ENCODE data around the gene CCHCR1.
"Not testable (repeated sequence)": the region's sequence is repeated elsewhere in the genome, so short reads cannot be mapped to it uniquely, and the experiment has no call there.

Gene CCHCR1, protein sequence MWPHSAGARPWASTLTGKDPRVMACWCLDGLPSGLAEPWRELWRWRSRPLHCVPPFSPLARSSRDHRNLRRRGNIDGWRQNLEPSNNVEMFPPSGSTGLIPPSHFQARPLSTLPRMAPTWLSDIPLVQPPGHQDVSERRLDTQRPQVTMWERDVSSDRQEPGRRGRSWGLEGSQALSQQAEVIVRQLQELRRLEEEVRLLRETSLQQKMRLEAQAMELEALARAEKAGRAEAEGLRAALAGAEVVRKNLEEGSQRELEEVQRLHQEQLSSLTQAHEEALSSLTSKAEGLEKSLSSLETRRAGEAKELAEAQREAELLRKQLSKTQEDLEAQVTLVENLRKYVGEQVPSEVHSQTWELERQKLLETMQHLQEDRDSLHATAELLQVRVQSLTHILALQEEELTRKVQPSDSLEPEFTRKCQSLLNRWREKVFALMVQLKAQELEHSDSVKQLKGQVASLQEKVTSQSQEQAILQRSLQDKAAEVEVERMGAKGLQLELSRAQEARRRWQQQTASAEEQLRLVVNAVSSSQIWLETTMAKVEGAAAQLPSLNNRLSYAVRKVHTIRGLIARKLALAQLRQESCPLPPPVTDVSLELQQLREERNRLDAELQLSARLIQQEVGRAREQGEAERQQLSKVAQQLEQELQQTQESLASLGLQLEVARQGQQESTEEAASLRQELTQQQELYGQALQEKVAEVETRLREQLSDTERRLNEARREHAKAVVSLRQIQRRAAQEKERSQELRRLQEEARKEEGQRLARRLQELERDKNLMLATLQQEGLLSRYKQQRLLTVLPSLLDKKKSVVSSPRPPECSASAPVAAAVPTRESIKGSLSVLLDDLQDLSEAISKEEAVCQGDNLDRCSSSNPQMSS
- long read RNA-seq, donor 1, partial matches to known transcripts = 0 of 1 reads
- long read RNA-seq, donor 1, other reads (novel, unspliced or antisense) = 0 of 1 reads
- long read RNA-seq, donor 2, partial matches to known transcripts = 0 of 3 reads
- long read RNA-seq, donor 2, other reads (novel, unspliced or antisense) = 0 of 3 reads
- long read RNA-seq, donor 3 = 0 reads
- long read RNA-seq, donor 4, partial matches to known transcripts = 0 of 13 reads
- long read RNA-seq, donor 4, other reads (novel, unspliced or antisense) = 12 of 13 reads
- long read RNA-seq, donor 5, partial matches to known transcripts = 0 of 11 reads
- long read RNA-seq, donor 5, other reads (novel, unspliced or antisense) = 10 of 11 reads
- long read RNA-seq, donor 6 = 0 reads
- long read RNA-seq, donor 7, partial matches to known transcripts = 14 of 28 reads
- long read RNA-seq, donor 7, other reads (novel, unspliced or antisense) = 12 of 28 reads
- long read RNA-seq, donor 8 = 0 reads

DNA sequence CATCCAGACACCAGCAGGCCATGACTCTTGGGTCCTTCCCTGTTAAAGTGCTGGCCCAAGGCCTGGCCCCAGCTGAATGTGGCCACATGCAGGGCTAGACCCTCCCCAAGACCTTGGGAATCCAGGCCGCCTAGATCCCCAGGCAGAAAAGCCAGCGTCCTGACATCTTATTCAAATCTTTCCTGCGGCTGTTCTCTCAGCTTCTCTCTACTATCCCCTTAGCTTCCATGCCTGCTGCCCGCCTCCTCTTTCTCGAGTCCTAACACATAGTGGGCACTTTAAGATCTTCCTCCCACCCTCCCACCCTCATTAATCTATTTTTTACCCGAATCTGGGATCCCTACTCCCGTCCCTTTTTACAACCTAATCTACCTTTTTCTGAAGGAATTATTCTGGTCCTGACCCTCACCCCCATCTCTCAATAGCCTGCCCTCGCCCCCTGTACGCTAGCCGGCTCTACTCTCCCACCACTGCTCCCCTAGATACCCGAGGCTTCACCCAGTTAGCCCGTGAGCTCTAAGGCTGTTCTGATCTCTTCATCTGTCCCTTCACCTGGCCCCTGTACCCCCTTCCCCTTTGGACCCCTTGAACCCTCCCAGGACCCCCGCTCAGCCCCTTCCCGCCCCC is at the start of gene CCHCR1:
TSS of gene CCHCR1 (minus strand) at position 290 of the 627 bp plus-strand sequence. CDS start at position 88, 202 bp downstream.
- DNase-seq = no peak

DNA sequence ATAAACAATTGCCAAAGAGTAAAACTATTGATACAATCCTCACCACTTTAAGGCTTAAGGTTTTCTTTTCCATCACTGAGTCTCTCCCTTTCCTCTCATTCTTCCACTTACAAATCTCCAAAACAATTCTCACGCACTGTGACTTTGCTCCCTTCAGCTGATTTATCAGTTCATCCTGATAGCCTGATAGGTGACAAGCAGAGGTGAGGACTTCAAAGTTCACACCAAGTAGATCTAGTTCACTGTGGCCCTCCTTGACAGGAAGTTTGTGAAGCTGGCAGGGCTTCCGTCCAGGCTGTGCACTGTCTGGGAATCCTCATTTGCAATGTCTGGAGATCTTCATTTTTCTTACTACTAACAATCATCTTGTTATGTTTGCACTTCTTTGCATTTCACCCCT is 48.0 kb upstream of the CCHCR1 start:
- no peak for DNase-seq

DNA sequence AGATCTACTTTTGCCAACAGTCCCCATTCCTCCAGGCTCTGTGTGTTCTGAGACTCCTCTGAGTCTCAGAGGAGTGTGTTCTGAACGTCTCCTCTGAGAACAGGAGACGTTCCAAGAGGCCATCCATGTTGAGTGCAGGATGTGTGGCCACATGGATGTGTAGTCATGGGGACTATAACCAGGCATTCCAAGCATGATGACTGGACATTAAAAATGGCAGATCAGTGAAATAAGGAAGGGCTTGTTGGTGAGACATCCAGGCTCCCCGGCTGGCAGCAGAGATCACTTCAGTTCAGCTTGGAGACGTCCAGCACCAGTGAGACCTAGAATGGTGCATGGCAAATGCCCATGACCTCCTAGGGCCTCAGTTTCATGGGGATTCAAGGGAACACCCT is 47.1 kb upstream of the CCHCR1 start:
- DNase-seq = no peak

DNA sequence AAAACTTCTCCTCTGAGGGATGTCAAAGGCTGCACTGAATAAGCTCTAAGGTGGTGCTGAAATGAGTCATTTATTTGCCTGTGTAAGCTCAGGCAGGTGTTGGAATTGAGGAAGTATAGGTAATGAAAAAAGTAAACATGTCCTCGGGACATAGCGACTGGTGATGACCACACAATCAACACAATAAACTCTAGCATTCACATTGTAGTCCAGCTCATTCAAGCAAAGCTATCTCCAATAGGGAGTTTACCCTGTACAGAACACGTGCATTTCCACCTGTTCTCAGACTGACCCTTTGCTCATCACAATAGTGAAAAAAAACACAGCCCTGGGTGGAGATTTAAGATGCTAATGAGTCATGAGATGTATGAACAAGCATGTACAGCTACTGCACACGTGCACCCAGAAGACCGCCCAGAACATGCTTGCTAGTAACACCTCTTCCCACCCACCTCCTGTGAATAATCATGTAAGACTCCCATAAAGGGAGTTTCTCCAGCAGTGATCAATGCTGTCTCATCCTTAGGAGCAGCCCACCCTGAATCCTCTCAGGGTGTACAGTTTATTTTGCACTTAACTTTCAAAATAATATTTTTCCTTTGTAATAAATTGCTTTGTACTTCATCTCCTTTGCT is 45.9 kb upstream of the CCHCR1 start:
- peak; percentile 28 for DNase-seq

DNA sequence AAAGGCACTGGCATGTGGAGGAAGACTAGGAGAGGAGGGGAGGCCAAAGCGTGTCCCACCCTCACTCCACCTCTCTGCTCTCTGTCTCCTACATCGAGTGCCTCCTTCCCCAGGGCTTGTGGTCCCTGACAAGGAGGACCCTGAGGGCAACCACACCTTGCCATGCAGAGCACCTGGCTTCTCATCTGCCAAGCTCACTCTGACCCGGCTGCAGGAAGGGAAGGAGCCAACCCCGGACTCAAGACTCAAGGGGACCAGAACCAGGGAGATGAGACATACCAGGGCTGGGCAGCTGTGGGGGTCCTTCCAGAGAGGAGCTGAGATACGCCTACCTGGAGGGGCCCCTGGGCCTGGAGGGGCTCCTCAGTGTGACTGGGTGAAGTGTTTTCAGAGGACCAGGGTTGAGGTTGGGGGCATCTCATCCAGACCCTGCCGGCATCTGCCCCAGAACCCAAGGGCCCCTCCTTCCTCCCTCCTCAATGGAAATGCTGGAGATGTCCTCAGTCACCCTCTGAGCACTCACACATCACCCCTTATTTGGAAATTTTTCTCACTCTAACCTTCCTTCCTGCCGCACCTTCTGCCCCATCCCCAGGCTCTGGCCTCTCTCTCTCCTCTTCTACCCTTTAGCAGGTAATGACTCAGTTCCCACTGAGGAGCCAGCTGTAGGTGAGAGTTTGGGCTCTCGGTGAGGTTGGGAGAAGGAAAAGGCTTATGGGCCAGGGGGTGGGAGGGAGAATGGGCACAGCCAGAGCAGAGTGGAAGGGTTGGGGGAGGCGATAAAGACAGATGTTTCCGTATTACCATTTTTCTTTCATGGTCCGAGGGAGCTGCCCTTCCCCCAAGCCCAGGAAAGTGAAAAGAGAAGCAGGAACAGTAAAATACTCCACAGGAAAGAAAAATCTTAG is 44.9 kb upstream of the CCHCR1 start:
- no peak for DNase-seq

DNA sequence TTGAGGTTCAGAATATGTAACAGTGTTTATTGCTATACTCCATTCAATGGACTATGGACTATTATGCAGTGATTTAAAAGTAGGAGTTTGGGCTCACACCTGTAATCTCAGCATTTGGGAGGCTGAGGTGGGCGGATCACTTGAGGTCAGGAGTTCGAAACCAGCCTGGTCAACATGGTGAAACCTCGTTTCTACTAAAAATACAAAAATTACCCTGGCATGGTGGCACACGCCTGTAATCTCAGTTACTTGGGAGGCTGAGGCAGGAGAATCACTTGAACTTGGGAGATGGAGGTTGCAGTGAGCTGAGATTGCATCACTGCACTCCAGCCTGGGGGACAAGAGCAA is 41.5 kb upstream of the CCHCR1 start:
- DNase-seq = not testable (repeated sequence)

DNA sequence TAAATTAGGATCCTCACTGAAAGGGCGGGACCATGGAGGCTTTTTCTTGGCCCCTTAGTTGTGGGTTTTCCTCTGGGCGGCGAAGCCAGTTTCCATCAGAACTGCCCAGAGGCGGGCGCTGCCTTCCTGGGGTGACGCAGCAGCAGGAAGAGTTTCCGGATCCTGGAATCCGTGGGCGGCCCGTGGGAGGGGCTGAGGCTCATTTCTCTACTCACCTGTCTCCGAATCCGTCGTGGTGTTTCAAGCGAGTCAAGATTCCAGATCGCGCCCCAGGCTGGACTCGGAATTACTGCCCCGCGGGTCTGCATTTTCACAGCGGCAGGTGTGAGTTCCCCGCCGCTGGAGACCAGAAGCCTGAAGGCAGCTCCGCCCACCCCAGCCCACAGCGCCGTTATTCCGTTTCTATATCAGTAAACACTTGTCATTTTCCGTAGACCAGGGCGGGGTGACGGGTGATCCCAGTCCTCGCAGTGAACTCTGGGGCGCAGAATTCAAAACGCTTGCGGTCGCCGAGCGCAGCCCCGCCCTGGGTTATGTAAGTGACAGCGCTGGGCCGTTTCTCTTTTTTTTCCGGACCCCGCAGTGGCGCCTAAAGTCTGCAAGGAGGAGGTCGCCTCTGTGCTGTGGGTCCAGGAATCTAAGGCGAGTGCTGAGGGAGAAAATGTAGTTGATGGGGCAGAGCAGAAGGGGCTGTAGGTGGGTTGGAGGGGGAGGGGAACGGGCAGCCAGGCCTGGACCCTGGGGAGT is 40.1 kb upstream of the CCHCR1 start:
- DNase-seq = peak; percentile 88

DNA sequence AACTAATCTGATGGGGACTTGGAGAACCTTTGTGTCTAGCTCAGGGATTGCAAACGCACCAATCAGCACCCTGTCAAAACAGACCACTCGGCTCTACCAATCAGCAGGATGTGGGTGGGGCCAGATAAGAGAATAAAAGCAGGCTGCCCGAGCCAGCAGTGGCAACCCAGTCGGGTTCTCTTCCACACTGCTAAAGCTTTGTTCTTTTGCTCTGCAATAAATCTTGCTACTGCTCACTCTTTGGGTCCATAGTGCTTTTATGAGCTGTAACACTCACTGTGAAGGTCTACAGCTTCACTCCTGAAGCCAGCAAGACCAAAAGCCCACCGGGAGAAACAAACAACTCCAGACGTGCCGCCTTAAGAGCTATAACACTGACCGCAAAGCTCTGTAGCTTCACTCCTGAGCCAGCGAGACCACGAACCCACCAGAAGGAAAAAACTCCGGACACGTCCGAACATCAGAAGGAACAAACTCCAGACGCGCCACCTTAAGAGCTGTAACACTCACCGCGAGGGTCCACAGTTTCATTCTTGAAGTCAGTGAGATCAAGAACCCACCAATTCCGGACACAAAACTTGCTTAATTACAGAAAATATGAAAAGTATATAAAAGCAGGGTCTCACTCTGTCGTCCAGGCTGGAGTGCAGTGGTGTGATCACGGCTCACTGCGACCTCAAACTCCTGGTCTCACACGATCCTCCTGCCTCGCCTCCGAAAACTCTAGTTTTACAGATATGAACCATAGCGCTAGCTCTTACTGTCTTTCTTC is 38.8 kb upstream of the CCHCR1 start:
- DNase-seq = not testable (repeated sequence)

DNA sequence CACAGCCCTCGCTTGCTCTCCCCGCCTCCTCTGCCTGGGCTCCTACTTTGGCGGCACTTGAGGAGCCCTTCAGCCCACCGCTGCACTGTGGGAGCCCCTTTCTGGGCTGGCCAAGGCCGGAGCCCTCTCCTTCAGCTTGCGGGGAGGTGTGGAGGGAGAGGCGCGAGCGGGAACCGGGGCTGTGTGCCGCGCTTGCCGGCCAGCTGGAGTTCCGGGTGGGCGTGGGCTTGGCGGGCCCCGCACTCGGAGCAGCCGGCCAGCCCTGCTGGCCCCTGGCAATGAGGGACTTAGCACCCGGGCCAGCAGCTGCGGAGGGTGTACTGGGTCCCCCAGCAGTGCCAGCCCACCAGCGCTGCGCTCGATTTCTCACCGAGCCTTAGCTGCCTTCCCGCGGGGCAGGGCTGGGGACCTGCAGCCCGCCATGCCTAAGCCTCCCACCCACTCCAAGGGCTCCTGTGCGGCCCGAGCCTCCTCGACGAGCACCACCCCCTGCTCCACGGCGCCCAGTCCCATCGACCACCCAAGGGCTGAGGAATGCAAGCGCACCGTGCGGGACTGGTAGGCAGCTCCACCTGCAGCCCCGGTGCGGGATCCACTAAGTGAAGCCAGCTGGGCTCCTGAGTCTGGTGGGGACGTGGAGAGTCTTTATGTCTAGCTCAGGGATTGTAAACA is 37.8 kb upstream of the CCHCR1 start:
- not testable (repeated sequence) for DNase-seq

DNA sequence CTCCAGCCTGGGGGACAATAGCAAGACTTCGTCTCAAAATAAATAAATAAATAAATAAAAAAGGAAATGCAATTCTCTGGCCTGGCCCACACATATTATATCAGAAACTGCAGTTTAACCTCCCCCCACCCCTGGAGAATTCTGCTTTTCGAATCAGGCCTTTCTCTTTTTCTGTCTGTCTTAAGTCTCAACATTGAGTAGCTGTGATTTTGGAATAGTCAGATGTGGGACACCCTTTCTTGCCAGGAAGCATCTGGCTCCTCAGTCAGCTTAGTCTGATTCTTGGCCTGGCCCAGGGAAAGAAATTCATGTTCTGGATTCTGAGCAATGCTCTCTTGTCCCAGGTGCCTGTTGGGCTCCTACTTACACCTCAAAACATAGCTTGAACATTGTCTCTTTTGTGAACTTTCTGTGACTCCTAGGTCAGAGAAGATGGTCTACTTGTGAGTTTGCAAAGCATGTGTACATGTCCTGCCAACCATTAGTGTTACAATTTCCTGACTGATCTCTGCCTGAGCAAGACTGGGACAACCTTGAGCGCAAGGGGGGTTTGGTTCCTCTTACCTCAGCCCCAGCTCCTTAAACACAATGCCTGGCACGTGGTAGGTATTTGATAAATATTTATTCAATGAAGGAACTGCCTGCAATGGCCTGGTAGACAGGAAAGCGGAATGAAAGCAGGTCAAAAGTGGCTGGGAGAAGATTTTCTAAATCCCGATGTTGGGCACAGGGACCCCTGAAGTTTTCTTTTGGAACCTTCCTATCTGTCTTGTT is 36.6 kb upstream of the CCHCR1 start:
- no peak for DNase-seq

DNA sequence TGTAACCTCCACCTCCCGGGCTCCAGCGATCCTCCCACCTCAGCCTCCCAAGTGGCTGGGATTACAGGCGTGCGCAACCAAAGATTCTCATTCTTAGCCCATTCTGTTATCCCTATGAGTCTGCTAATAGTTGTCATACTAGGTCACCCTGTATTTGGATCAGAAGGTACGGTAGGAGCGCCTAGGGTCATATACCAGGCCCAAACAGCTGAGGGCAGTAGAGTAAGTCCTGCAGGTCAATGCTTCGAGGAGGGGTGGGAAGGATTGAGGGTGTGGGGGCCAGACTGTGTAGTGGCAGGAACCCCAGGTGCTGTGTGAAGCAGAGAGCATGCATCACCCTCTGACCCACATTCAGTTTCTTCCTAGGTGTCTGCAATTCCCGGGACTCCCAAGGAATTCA is 35.6 kb upstream of the CCHCR1 start:
- DNase-seq = no peak

DNA sequence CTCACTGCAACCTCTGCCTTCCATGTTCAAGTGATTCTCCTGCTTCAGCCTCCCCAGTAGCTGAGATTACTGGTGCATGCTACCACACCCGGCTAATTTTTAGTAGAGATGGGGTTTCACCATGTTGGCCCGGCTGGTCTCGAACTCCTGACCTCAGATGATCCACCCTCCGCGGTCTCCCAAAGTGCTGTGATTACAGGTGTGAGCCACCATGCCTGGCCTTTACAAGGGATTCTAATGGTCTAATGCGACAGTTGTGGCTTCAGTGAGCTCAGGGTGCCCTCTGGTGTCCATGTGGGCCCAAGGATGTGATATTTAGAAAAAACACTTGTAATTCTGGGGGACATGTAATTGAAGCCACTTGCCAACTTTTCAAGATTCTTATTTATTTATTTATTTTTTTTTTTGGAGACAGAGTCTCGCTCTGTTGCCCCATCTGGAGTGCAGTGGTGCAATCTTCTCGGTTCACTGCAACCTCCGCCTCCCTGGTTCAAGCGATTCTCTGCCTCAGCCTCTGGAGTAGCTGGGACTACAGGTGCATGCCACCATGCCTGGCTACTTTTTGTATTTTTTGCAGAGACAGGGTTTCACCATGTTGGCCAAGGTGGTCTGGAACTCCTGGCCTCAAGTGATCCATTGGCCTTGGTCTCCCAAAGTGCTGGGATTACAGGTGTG is 35.0 kb upstream of the CCHCR1 start:
- peak; percentile 36 for DNase-seq

DNA sequence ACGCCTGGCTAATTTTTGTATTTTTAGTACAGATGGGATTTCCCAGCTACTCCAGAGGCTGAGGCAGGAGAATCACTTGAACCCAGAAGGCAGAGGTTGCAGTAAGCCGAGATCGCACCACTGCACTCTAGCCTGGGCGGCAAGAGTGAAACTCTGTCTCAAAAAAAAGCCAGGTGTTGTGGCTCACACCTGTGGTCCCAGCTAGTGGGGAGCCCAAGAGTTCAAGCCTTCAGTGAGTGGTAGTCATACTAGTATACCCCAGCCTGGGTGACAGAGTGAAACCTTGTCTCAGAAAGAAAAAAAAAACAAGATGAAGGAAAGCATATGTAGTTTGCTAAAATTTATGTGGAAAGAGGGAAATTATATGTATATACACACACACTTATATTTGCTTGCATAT is 32.9 kb upstream of the CCHCR1 start:
- DNase-seq = no peak

DNA sequence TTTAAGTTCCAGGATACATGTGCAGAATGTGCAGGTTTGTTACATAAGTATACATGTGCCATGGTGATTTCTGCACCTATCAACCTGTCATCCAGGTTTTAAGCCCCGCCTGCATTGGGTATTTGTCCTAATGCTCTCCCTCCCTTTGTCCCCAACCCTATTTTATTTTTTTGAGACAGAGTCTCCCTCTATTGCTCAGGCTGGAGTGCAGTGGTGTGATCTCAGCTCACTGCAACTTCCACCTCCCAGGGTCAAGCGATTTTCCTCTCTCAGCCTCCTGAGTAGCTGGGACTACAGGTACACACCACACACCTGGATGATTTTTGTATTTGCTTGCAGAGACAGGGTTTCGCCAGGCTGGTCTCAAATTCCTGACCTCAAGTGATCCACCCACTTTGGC is 31.6 kb upstream of the CCHCR1 start:
- DNase-seq = not testable (repeated sequence)

DNA sequence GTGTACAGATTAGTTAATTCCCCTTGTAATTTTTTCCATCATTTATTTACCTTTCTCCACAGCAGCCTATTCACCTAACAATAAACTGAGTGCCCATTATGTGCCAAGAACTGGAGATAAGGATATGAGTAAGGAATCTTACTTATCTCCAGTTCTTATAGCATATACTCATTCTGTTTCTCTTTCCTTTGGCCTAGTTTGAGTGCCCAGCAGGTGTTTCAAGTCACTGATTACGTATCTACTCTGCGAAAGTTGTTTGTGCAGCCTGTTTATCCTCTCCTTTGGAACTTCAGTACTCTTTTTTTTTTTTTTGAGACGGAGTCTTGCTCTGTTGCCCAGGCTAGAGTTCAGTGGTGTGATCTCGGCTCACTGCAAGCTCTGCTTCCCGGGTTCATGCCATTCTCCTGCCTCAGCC is 30.2 kb upstream of the CCHCR1 start:
- no peak for DNase-seq

DNA sequence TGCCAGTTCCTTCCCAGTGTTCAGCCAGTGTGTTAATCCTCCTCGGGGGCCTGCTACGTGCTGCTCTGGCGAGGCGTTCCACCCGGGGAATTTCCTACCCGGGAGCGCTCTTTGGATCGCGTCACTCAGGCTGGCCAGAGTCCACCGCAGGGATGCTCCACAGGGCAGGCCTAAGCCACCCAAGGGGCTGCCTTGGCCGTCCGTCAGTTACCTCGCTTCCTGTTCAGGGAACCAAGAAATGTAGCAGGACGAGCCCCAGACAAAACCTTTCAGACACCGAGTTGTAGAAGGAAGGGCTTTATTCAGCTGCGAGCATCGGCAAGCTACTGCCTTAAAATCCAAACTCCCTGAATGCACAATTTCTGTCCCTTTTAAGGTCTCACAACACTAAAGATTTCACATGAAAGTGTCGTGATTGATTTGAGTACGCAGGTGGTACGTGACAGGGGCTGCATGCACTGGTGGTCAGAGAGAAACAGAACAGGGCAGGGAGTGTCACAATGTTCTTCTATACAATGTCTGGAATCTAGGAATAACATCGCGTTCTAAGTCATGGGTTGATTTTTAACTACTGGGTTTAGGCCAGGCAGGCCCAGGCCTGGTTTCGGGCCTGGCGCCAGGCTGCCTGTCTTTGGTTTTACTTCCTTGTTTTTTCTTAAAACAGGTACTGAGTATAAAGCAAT is 28.6 kb upstream of the CCHCR1 start:
- peak; percentile 21 for DNase-seq

Data from right kidney (tissue), 9 donors.